ENCODE measurements around the gene BARHL1.

Gene BARHL1

DNA sequence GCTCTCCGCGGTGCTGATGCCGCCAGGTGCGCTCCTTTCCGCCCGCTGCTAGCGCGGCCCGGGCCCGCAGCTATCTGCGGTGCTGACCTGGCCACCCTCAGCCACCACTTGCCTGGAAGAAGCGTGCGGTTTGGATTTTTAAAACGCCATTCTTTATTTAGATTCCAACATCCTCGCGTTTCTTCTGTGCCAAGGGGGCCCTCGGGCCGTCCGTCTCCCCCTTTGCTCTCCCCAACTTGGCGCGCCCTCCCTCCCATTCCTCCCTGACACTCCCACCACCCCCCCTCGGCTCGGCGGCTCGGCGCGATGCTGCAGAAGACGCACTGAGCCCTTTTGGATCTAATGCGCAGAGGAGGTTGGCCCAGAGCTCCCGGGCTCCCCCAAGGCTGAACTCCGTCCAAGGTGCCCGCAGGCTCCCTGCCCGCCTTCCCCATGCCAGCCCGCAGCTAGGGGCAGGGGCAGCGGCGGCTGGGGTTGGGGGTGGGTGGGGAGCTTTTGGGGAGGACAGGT is at the start of gene BARHL1:
Gene BARHL1, plus strand, starts transcription at position 331 of the 510 bp plus-strand sequence. CDS start 192 bp downstream, outside the sequence.
- CTCF ChIA-PET = interaction anchor here (0.6 to 0.8 kb wide), 2 partner anchors 311 to 1003 kb away, joined by 5 read pairs; no protein-coding TSS in a partner anchor
- TF ChIP-seq, protein P1, sequence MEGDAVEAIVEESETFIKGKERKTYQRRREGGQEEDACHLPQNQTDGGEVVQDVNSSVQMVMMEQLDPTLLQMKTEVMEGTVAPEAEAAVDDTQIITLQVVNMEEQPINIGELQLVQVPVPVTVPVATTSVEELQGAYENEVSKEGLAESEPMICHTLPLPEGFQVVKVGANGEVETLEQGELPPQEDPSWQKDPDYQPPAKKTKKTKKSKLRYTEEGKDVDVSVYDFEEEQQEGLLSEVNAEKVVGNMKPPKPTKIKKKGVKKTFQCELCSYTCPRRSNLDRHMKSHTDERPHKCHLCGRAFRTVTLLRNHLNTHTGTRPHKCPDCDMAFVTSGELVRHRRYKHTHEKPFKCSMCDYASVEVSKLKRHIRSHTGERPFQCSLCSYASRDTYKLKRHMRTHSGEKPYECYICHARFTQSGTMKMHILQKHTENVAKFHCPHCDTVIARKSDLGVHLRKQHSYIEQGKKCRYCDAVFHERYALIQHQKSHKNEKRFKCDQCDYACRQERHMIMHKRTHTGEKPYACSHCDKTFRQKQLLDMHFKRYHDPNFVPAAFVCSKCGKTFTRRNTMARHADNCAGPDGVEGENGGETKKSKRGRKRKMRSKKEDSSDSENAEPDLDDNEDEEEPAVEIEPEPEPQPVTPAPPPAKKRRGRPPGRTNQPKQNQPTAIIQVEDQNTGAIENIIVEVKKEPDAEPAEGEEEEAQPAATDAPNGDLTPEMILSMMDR (conservative IDR thresholded peaks at IDR 0.05; ENCODE audit: low read depth) = no peak
- POLR2A ChIA-PET (ENCODE audit: low non-redundant PET) = no interaction called here
- H3K27ac ChIP-seq = no peak within 1 kb of the TSS
- DNase-seq (ENCODE audit: low spot score) = no peak

DNA sequence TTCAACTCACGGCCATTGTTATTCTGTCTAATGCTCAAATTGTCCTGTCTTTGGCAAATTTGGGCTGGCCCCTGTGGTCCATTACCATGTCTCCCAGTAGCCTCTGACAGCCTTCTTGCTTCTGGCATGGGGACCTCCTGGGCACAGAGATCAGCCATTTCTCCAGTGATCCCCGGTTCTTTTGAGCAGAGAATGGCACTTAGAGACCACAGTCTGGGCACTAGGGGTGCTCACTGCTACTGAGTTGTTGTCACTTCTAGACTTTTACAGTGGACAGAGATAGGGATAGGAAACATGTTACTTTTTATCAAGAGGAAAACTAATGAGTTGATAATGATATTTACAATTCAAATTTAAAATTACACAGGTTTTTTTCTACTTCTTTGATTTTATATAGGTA is 47.6 kb upstream of the BARHL1 start:
- DNase-seq (ENCODE audit: low spot score) = no peak
- CTCF ChIA-PET = interaction anchor here (0.6 to 0.7 kb wide), 2 partner anchors 36 to 293 kb away, joined by 3 read pairs; no protein-coding TSS in a partner anchor
- POLR2A ChIA-PET (ENCODE audit: low non-redundant PET) = no interaction called here
- TF ChIP-seq, protein P1 (conservative IDR thresholded peaks at IDR 0.05; ENCODE audit: low read depth) = no peak
- no peak overlapping the region for H3K27ac ChIP-seq

DNA sequence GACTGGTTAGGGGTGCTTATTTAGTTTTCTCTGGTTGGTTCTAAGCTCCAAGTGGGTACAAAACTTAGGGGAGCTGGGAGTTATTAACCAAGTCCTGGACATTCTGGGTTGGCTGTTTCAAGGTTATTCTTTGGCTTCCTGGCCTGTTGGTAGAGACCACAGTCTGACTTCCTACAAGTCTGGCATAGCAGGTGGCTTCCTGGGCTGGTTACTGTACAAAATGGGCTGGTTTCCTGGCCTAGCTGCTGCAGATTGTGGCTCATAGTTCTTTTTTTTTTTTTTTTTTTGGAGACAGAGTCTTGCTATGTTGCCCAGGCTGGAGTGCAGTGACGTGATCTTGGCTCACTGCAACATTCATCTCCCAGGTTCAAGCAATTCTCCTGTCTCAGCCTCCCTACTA is 46.3 kb upstream of the BARHL1 start:
- CTCF ChIA-PET = interaction anchor here (0.6 kb wide), 2 partner anchors 14 to 123 kb away, joined by 4 to 6 read pairs; no protein-coding TSS in a partner anchor
- no peak for DNase-seq (ENCODE audit: low spot score)
- POLR2A ChIA-PET (ENCODE audit: low non-redundant PET) = no interaction called here
- H3K27ac ChIP-seq = no peak overlapping the region
- TF ChIP-seq, protein P1 (conservative IDR thresholded peaks at IDR 0.05; ENCODE audit: low read depth) = no peak

DNA sequence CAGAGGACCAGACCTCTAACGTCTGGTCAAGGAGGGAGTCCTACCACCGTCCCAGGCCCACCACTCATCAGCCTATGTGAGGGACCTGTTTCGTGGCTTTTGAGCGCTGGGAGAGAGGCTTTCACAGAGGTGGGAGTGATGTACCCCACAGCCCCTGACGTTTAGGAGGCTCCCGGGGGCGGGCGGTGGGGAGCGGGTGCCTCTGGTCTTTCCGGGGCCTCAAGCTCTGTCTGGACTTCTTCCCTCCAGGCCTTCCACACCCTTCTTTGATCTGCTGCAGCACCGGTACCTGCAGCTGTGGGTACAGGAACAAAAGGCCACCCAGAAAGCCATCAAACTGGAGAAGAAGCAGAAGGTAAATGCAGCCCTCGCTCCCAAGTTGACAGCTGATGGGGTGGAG is 45.1 kb upstream of the BARHL1 start:
- no peak for DNase-seq (ENCODE audit: low spot score)
- ChIA-PET CTCF (interaction anchor here (1.2 kb wide), 1 partner anchor 92 kb away, joined by 3 read pairs; no protein-coding TSS in a partner anchor), POLR2A (ENCODE audit: low non-redundant PET) (no interaction called here)
- TF ChIP-seq, protein P1 (conservative IDR thresholded peaks at IDR 0.05; ENCODE audit: low read depth) = no peak
- H3K27ac ChIP-seq = no peak overlapping the region

DNA sequence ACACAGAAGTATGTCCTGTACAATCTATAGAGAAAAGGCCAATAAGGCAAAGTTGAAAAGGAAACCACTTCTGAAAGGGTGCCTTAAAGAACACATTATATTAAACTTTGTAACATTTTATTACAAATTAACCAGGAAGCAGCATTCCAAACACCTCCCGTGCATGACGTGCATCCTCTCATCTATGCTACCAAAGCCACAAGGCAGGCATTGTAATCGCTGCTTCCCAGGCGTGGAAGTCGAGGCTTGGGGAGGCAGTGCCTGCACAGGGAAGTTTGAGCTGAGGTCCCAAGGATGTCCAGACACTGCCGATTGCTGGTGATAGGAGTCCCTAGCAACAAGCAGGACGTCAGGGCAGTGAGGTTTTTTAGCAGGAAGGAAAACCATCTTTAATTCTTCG is 44.3 kb upstream of the BARHL1 start:
- DNase-seq (ENCODE audit: low spot score) = no peak
- TF ChIP-seq, protein P1 (conservative IDR thresholded peaks at IDR 0.05; ENCODE audit: low read depth) = no peak
- POLR2A ChIA-PET (ENCODE audit: low non-redundant PET) = no interaction called here
- H3K27ac ChIP-seq = no peak overlapping the region
- CTCF ChIA-PET = interaction anchor here (0.6 to 1.2 kb wide), 2 partner anchors 93 to 1820 kb away, joined by 3 to 4 read pairs; no protein-coding TSS in a partner anchor

DNA sequence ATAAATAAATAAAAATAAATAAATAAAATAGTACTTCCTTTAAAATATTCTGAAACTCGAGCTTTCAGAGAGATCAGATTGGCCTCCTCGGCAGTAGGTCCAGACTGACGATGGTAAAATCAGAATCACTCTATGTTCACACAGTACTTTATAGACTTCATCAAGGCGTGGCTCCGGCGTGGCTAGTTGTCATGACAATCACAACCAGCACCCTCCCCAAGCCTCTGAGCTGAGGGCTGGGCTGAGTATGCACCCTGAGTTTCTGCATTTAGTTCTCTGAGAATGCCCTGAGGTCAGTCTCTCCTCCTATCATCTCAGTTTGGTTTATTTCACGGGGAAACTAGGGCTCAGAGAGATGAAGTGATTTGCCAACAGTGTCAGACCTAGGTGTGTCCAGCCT is 43.3 kb upstream of the BARHL1 start:
- ChIA-PET POLR2A (ENCODE audit: low non-redundant PET) (no interaction called here), CTCF (interaction anchor here (0.6 kb wide), 2 partner anchors 12 to 669 kb away, joined by 3 to 5 read pairs; no protein-coding TSS in a partner anchor)
- no peak overlapping the region for H3K27ac ChIP-seq
- no peak for DNase-seq (ENCODE audit: low spot score)
- TF ChIP-seq, protein P1 (conservative IDR thresholded peaks at IDR 0.05; ENCODE audit: low read depth) = no peak
